GM10248 (cell line): ENCODE data around the gene ABCA10.

Experiments
- CTCF ChIA-PET: fragments of 300-600 bp; sonication (Branson Sonifier 250); formaldehyde crosslinking; extraction: SDS; loops from one replicate; lab custom pipeline; 2021; ENCODE audit warnings: antibody characterized with exemption; lab: Yijun Ruan, JAX
- POLR2A ChIA-PET: fragments of 350-650 bp; sonication (Branson Sonifier 250); formaldehyde crosslinking; extraction: SDS; loops from one replicate; lab custom pipeline; 2020; ENCODE audit warnings: antibody characterized with exemption; lab: Yijun Ruan, JAX
- DNase-seq: peaks from one replicate; pipeline ENCODE4 v3.0.0; 2012; ENCODE audit errors: extremely low spot score
- CTCF ChIP-seq: IDR thresholded peaks from 2 replicates; pipeline ENCODE4 v1.5.1; 2012; ENCODE audit warnings: mild to moderate bottlenecking, low read depth; ENCODE audit errors: extremely low read depth, missing control alignments, control extremely low read depth

Gene ABCA10

GRCh38 chr17:69239611-69240600, 11.3 kb upstream of the ABCA10 start:
- no peak for DNase-seq
- CTCF ChIA-PET, result interaction anchor here (1.0 to 5.8 kb wide), 4 partner anchors 8 to 480 kb away, joined by 4 to 32 read pairs (median 6); no protein-coding TSS in a partner anchor
- TF ChIP-seq CTCF, result no peak
- POLR2A ChIA-PET, result no interaction called here

GRCh38 chr17:69236946-69237345, 8.3 kb upstream of the ABCA10 start:
- DNase-seq, result no peak
- TF ChIP-seq CTCF, result no peak
- CTCF ChIA-PET, result interaction anchor here (1.2 to 1.7 kb wide), 2 partner anchors 11 to 465 kb away, joined by 3 to 11 read pairs; no protein-coding TSS in a partner anchor
- POLR2A ChIA-PET, result no interaction called here

- no peak for TF ChIP-seq CTCF
- ChIA-PET POLR2A (no interaction called here), CTCF (interaction anchor here (0.7 to 1.8 kb wide), 7 partner anchors 10 to 577 kb away, joined by 3 to 19 read pairs (median 3); no protein-coding TSS in a partner anchor)
- no peak for DNase-seq
Observed at GRCh38 chr17:69236464-69236863, 7.8 kb upstream of the ABCA10 start.

GRCh38 chr17:69235338-69236058, 6.9 kb upstream of the ABCA10 start:
- DNase-seq, result peak; percentile 48
- CTCF ChIA-PET, result interaction anchor here (0.6 to 1.8 kb wide), 12 partner anchors 9 to 576 kb away, joined by 3 to 19 read pairs (median 4); no protein-coding TSS in a partner anchor
- POLR2A ChIA-PET, result no interaction called here
- peak; percentile 66 for TF ChIP-seq CTCF

GRCh38 chr17:69232650-69233049, 4.0 kb upstream of the ABCA10 start:
- no peak for TF ChIP-seq CTCF
- ChIA-PET POLR2A (no interaction called here), CTCF (interaction anchor here (1.8 kb wide), 1 partner anchor 460 kb away, joined by 9 read pairs; no protein-coding TSS in a partner anchor)
- DNase-seq, result no peak

GRCh38 chr17:69231521-69231920, 2.9 kb upstream of the ABCA10 start:
- POLR2A ChIA-PET, result no interaction called here
- no peak for TF ChIP-seq CTCF
- DNase-seq, result no peak
- CTCF ChIA-PET, result interaction anchor here (1.0 to 1.7 kb wide), 2 partner anchors 437 to 455 kb away, joined by 3 to 4 read pairs; no protein-coding TSS in a partner anchor
